SIG-M5 treated with dmso at 0.1 percent for 504 hours (cell line): ENCODE measurements around the gene RELN.

Experiments used
- DNase-seq: peaks from one replicate; lab custom pipeline; 2025; ENCODE audit not compliant: unreplicated experiment; lab: John Stamatoyannopoulos, UW

RELN gene

DNA sequence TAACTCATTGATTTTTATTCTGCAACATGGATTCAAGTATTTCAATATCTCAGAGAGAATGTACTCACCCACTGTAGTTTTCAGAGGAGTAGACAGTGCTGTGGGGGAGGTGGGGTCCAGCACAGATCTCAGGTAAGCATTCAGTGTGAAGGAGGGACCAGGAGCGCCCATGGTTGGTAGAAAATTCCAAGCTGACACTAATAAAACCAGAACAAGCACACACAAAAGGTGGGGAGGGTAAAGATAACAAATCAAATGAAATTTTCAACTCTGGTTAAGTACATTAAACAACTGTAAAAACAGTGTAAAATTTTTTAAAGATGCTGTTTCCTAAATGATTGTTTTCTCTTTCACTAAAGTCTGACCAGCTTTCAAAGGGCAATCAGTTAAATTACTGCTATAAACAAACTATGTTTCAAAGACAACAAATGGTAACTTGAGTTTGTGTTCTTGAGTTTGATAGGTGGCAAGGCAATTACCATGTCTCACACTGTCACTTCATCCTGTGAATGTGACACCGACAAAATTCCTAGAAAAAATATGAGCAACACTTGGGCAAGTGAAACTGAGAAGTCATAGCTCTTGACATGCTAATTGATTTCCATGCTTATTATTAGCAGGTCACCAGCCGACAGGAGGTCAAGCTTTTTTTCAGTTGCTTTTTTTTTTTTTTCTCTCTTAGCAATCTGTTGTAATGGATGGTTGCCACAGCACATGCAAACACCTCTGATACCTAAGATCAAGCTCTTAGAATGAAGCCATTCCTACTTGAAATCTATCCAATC is 337.7 kb downstream of the RELN start:
- no peak for DNase-seq

GRCh38 chr7:103649052-103649451 is 340.4 kb downstream of the RELN start:
- no peak for DNase-seq

GRCh38 chr7:103648135-103648534 is 341.3 kb downstream of the RELN start:
- no peak for DNase-seq

DNA sequence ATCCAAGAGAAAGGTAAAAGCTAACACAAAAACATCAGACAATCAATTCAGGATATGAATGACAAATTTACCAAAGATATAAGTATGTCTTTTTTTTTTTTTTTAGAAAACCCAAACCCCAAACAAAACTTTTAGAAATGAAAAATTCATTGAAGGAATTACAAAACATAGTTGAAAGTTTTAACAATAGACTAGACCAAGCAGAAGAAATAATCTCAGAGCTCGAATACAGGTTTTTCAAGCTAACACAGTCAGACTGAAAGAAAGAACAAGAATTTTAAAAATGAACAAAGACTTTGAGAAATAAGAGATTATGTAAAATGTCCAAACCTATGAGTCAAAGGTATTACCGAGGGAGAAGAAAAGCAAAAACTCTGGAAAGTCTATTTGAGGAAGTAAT is 345.1 kb downstream of the RELN start:
- no peak for DNase-seq

DNA sequence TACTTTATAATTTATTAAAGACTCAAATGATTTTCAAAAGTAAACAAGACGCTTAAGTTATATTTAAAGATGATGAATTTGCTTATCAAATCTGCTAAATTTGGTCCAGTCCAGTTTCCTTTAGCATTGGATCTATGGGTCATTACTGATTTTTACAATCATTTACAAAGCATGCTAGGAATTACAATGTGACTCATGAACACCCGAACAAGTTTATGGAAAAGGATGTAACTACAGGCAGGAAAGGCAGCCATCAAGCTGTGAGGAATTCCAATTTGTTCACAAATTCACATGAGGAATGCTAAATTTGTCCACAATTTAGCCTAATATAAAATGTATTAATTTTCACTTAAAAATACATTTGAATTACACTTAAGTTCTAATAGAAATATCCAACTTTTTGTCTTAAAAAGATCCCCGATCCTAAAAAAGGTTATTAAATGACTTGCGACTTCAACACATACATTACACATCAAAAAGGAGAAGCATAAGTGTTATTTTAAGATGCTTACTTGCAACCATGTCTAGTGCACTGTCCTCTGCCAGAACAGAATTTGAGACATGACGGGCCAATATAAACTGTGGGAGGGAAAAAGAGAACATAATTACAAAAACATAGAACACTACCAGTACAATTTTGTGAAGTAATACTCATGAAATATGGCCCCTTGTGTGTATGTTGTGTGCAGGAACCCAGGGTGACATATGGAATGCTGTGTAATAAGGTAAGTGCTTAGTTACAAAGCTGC is 349.3 kb downstream of the RELN start:
- DNase-seq, result no peak

DNA sequence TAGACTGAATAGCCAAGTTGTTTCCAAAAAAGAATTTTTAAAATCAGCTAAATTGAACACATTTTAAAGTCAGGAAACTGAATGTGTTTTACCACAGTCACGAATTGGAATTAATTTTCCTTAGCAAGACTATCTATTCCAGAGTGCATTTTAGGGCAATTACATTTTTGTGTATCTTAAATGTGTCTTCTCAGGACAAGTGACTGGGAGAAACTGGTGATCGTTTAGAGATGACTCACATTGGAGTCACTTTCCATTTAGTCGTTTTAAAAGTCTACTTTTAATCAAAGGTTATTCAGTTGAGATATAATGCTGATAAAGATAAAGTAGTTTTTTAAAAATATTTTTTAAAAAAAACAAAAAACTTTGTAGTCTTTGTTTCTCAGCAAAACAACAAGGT is 351.7 kb downstream of the RELN start:
- no peak for DNase-seq

GRCh38 chr7:103637094-103637493 is 352.4 kb downstream of the RELN start:
- DNase-seq, result no peak

GRCh38 chr7:103636153-103636552 is 353.3 kb downstream of the RELN start:
- no peak for DNase-seq

DNA sequence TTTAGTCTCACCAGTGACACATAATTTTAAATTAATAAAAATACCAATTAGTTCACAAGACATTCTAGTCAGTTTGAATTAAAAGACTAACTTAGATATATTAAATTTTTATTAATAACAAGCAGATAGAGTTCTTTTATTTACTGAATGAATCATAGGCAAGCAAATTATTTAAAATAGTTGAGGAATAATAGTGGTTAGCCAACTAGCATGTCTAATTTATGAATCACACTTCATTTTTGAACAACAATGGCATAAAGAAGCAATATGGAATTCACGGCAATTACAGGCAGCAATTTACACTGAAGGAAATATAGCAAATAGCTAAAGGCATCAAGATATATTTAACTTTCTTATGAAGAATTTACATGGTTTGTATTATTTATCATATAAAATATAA is 356.5 kb downstream of the RELN start:
- no peak for DNase-seq

DNA sequence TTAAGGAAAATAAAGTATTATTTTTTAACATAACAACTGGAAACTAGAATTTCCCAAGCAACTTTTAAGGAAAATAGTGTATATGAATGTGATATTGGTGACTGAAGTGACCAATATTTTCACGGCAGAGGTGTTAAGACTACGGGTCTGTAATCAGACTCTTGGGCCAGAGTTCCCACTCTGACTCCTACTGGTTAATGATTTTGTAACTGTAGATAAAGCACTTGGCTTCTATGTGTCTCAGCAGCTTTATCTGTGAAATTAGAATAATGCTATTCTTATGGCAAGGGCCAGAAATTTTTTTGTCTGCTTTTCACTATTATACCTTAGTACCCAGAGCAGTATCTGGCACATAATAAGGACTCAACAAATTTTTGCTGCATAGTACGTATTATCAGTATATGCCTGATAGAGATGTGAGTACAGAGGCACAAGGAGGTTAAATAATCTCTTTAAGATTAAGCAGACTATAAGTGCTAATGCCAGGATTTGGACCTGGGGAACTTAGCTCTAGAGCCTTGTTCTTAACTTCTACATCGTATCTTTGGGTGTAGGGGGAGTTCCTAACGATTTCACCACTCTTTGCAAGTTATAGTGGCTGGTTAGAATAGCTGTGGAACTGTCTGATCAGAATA is 357.3 kb downstream of the RELN start:
- DNase-seq, result no peak

- DNase-seq, result no peak
These were observed 359.1 kb downstream of the RELN start for GRCh38 chr7:103630318-103630717.

DNA sequence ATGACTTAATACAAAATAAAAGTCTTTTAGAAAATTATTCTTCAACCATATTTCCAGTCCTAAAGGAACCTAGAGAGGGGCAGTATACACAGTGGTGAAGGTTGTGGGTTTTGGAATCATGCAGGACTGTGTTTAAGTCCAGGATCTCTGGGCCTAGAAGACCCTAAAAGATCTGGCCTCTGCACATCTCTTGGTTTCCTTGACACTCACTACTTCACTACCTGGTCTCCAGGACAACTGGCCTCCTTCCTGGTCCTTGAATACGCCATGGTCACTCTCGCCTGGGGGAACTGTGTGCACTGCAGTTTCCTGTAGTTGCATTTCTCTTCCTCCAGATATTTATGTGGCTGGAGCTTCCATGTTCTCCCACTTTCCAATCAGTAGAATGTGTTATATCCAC is 360.7 kb downstream of the RELN start:
- DNase-seq, result no peak

DNA sequence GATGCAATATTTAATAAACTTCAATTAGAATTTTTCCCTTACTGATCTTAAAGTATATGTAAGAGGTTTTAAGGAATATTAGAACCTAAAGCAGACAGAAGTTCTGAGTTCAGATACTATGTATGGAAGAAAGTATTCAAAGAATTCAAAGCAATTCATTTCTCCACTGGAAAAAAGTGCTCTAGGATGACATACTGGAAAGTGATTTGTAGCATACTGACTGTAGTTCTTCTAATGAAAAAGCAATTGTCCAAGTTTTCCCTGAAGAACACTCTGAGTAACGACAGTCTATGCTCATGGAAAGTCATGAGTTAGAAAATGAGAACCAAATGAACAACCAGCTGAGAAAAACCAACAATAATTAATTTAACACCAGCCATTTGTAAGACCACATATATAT is 362.7 kb downstream of the RELN start:
- no peak for DNase-seq

GRCh38 chr7:103622274-103622673 is 367.2 kb downstream of the RELN start:
- DNase-seq, result no peak

- no peak for DNase-seq
These were observed 375.5 kb downstream of the RELN start for GRCh38 chr7:103613655-103614642.

- no peak for DNase-seq
These were observed 379.7 kb downstream of the RELN start for GRCh38 chr7:103609778-103610177.

DNA sequence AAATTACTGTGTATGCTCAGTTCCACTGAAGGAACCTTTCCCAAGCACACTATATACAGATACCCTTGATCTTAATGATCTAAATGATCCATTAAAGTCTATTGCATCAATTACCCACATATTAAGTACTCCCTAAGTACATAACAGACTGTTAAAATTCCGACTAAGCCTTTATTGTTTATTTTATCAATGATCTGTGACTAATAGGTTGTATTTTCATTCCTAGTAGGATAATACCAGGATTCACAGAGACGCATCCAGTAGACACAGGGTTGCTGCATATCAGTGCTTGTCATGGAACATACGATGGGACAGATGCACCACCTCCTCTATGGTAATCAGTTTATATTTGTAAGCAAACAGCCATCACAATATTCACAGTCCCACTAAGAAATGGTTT is 383.8 kb downstream of the RELN start:
- DNase-seq, result no peak

- DNase-seq, result no peak
These were observed 391.0 kb downstream of the RELN start for GRCh38 chr7:103598326-103598905.

- no peak for DNase-seq
These were observed 391.9 kb downstream of the RELN start for GRCh38 chr7:103597606-103598005.

GRCh38 chr7:103594186-103594585 is 395.3 kb downstream of the RELN start:
- no peak for DNase-seq

- DNase-seq, result no peak
These were observed 395.8 kb downstream of the RELN start for GRCh38 chr7:103593691-103594090.
